ENCODE results near the gene GSTM3. TPM values are rescaled to one million over a fixed set of nuclear protein-coding genes. Genes with fewer than 3 reads are reported as not detected.

GSTM3 gene
- 10.5 and 28.0 TPM in 2 replicates for total RNA-seq

GRCh38 chr1:109740615-109741373 is at the start of gene GSTM3:
TSS of gene GSTM3 (minus strand) at chr1:109741038. CDS start at chr1:109740287, 751 bp downstream.

GRCh38 chr1:109763646-109764415 is 23.0 kb upstream of the GSTM3 start, which contains the start of gene EPS8L3:
TSS of gene EPS8L3 (minus strand) at chr1:109763923. CDS start at chr1:109761749, 2,174 bp downstream.

GRCh38 chr1:109711593-109712320 is 29.1 kb downstream of the GSTM3 start, which contains the start of gene GSTM5:
TSS of gene GSTM5 (plus strand) at chr1:109712251. CDS start at chr1:109712313, 62 bp downstream.

GRCh38 chr1:109687641-109688499 is 53.0 kb downstream of the GSTM3 start, which contains the start of gene GSTM1:
TSS of gene GSTM1 (plus strand) at chr1:109687817. CDS start at chr1:109687874, 57 bp downstream.

Other genes starting within 250 kb of the GSTM3 start
- 5.1 and 11.9 TPM in 2 replicates for gene CYB561D1, start 246.9 kb downstream of the GSTM3 start, total RNA-seq
- 0.34 and 1.6 TPM in 2 replicates for gene AMIGO1, start 231.3 kb downstream of the GSTM3 start, total RNA-seq
- under 0.01 TPM in 1 of 2 replicates, not detected in the other for gene GPR61, start 201.2 kb downstream of the GSTM3 start, total RNA-seq
- 16.4 and 17.9 TPM in 2 replicates for gene GNAI3, start 192.4 kb downstream of the GSTM3 start, total RNA-seq
- 0.14 TPM in 1 of 2 replicates, not detected in the other for gene GNAT2, start 121.4 kb downstream of the GSTM3 start, total RNA-seq
- gene AMPD2, start 121.2 kb downstream of the GSTM3 start, total RNA-seq: 19.5 and 32.0 TPM in 2 replicates
- 2.6 and 3.1 TPM in 2 replicates for gene GSTM4, start 84.9 kb downstream of the GSTM3 start, total RNA-seq
- gene GSTM2, start 73.0 kb downstream of the GSTM3 start, total RNA-seq: 0.34 and 9.2 TPM in 2 replicates
- gene GSTM1, start 53.2 kb downstream of the GSTM3 start, total RNA-seq: 1.4 TPM in 1 of 2 replicates, not detected in the other
- gene GSTM5, start 28.8 kb downstream of the GSTM3 start, total RNA-seq: not detected in 2 replicates
- not detected in 2 replicates for gene EPS8L3, start 22.9 kb upstream of the GSTM3 start, total RNA-seq
- 0.68 and 11.7 TPM in 2 replicates for gene CSF1, start 169.8 kb upstream of the GSTM3 start, total RNA-seq
- gene AHCYL1, start 243.7 kb upstream of the GSTM3 start, total RNA-seq: 62.5 and 93.9 TPM in 2 replicates